Upper lobe of left lung (tissue), 4 donors: ENCODE results near the gene DLGAP1.

Source experiments
- POLR2A ChIP-seq, 4 donors: fragments of 450-650 bp; IDR thresholded peaks; one replicate each; pipeline ENCODE4 v1.5.1; 2016 to 2017; ENCODE audit warnings: antibody characterized with exemption in 4 of 4, mild to moderate bottlenecking in 2 of 4
- POLR2AphosphoS5 ChIP-seq, 2 donors: sonication (generic); formaldehyde crosslinking; IDR thresholded peaks; one replicate each; pipeline ENCODE4 v1.5.1; 2017; ENCODE audit warnings: antibody characterized with exemption in 2 of 2

DNA sequence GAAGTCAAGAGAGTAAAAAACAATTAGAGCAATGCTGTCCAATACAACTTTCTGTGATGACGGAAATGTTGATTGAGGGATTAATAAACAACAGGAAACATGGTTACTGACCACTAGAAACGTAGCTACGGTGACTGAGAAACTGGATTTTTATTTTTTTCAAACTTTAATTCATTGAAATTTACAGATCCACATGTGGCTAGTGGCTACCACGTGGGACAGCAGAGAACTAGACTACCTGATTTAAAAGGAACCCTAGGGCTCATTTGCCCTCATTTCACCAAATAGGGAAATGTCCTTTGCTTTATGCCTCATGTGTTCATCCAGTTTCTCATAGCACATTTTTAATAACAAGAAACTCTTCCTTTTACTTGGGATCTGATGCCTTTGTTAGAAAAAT, 592.1 kb downstream of the DLGAP1 start:
- TF ChIP-seq POLR2A (IDR thresholded peaks at IDR 0.05) (no peak), POLR2AphosphoS5 (IDR thresholded peaks at IDR 0.05) (no peak)
